ENCODE measurements around the gene SCIN.

DNA sequence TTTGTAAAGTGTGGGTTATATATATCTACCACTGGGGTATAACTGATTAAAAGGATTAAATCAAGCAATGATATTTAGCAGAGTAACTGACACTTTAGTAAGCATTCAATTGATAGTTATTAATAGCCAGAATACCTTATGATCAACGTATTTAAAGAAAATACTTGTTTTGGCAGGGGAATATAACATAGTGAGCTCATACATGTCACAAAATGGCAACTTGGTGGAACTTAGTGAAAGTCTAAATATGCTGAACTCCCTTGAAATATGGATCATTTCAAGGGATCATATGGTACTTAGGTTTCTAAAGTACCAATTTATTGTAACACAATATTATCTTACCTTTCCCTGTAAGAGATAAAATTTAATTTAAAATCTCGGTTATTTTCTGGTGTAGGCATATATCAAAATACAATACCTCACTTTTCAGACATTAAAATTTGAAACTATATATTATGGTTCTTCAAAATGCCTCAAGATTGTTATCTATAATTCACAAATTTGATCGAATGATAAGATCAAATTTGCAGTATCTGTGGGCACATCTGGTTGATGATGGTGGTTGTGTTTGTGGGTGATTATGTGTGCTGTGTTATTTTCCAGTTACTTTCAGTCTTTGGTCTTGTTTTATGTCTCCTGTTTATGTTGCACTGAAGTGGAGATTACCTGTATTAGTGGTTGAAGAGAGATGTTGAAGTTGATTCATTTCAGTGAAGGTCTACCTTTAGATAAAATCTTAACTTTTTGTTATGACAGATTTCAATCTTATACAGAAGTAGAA lies 122.1 kb downstream of the SCIN start:
- TF ChIP-seq, protein P1, sequence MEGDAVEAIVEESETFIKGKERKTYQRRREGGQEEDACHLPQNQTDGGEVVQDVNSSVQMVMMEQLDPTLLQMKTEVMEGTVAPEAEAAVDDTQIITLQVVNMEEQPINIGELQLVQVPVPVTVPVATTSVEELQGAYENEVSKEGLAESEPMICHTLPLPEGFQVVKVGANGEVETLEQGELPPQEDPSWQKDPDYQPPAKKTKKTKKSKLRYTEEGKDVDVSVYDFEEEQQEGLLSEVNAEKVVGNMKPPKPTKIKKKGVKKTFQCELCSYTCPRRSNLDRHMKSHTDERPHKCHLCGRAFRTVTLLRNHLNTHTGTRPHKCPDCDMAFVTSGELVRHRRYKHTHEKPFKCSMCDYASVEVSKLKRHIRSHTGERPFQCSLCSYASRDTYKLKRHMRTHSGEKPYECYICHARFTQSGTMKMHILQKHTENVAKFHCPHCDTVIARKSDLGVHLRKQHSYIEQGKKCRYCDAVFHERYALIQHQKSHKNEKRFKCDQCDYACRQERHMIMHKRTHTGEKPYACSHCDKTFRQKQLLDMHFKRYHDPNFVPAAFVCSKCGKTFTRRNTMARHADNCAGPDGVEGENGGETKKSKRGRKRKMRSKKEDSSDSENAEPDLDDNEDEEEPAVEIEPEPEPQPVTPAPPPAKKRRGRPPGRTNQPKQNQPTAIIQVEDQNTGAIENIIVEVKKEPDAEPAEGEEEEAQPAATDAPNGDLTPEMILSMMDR (IDR thresholded peaks at IDR 0.05), result no peak
- TF ChIP-seq POLR2A (IDR thresholded peaks at IDR 0.05; ENCODE audit: low read depth) (no peak), POLR2AphosphoS5 (IDR thresholded peaks at IDR 0.05) (no peak), EP300 (IDR thresholded peaks at IDR 0.05) (no peak)

All from esophagus muscularis mucosa (tissue), 4 donors.